ENCODE results near the gene RBM24.

- TF ChIP-seq TARDBP (IDR thresholded peaks at IDR 0.05) (no peak), FOXM1 (IDR thresholded peaks at IDR 0.05; ENCODE audit: borderline replicate concordance) (no peak), BHLHE40 (IDR thresholded peaks at IDR 0.05; ENCODE audit: borderline replicate concordance) (no peak), ZNF384 (IDR thresholded peaks at IDR 0.05) (no peak), FOXK2 (IDR thresholded peaks at IDR 0.05) (no peak), FOXA1 (IDR thresholded peaks at IDR 0.05) (no peak)
Observed at GRCh38 chr6:17233531-17233930, 47.6 kb upstream of the RBM24 start.

Measured in HEK293T (cell line).